Spinal cord (tissue), 10 donors: ENCODE measurements around the gene IZUMO2. TPM values are rescaled to one million over a fixed set of nuclear protein-coding genes. Genes with fewer than 3 reads are reported as not detected.

Source experiments
- DNase-seq, 6 donors: peaks; one replicate each; pipeline versions ENCODE4 v3.0.0 to v3.0.0-alpha.2; 2013 to 2015; ENCODE audit warnings: low spot score in 6 of 6, low read depth in 4 of 6
- H3K27ac ChIP-seq: one replicate; pipeline ENCODE4 v1.5.1; 2013; ENCODE audit warnings: low read depth, low read length, control low read depth
- H3K27me3 ChIP-seq: one replicate; pipeline ENCODE4 v1.6.1; 2013; ENCODE audit warnings: low read length; ENCODE audit not compliant: control insufficient read depth, insufficient read depth
- H3K36me3 ChIP-seq: one replicate; pipeline ENCODE4 v1.6.1; 2013; ENCODE audit warnings: low read length; ENCODE audit not compliant: control insufficient read depth, insufficient read depth
- H3K4me1 ChIP-seq: one replicate; pipeline ENCODE4 v1.6.1; 2013; ENCODE audit warnings: low read length; ENCODE audit not compliant: control insufficient read depth, insufficient read depth
- H3K4me3 ChIP-seq: one replicate; pipeline ENCODE4 v1.5.1; 2013; ENCODE audit warnings: low read depth, low read length, control low read depth
- H3K9me3 ChIP-seq: one replicate; pipeline ENCODE4 v1.6.1; 2013; ENCODE audit warnings: low read length; ENCODE audit not compliant: control insufficient read depth, insufficient read depth
- WGBS: methylation state at CpG from one replicate; pipeline ENCODE4 v1.1.5; 2013; ENCODE audit warnings: missing lambda C conversion rate; ENCODE audit not compliant: insufficient coverage; 5-methylcytosine and 5-hydroxymethylcytosine counted together
- long read RNA-seq, 4 donors: transcript quantifications; one replicate each; lab custom pipeline, GENCODE V29; 2026
- polyA plus RNA-seq, 2 donors: library from polyadenylated mRNA; unstranded; fragments of 120-200 nt; gene quantifications; one replicate each; pipeline ENCODE4 v1.2.1, GENCODE V29; 2013; ENCODE audit not compliant: insufficient read length in 2 of 2
- total RNA-seq, 2 donors: library from RNA; depleted of rRNA in 1 of 2; stranded (reverse); fragments of 120-200 nt in 1 of 2; fragments of >200 nt in 1 of 2; gene quantifications; one replicate each; pipeline versions ENCODE4 v1.2.3 to v1.2.4, GENCODE V29; 2013 to 2014
- donor health status: healthy.

The IZUMO2 gene
- total RNA-seq (not detected), polyA plus RNA-seq (not detected)
- long read RNA-seq, donor 1, result 0 reads
- long read RNA-seq, donor 2, result 0 reads
- long read RNA-seq, donor 3, result 0 reads
- long read RNA-seq, donor 4, result 0 reads

DNA sequence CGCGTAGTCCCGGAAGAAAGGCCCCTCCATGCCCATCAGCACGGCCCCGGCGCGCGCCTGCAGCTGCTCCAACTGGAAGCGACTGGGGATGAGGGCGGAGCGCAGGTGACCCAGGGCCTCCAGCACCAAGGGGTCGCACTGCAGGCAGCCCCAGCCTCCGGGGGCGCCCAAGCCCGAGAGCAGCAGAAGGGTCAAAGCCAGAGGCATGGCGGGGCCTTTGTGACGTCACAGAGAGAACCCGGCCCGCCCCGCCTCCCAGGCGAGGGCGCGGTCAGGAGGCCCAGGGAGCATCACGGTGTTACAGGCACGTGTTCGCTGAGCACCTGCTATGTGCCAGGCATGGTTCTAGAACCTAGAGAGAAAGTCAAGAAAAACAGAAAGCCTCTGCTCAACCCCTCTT lies at the start of gene IZUMO2:
Gene IZUMO2 (minus strand): TSS at position 294 of the 400 bp plus-strand sequence. CDS start 87 bp downstream, at position 207.
- 8% methylated on average over 26 of the region's 26 CpGs for WGBS
- Histone ChIP-seq H3K27me3 (peaks cover 4% of the 10 kb centered on the region), H3K4me3 (no peak within 1 kb of the TSS), H3K9me3 (no peaks in the 10 kb centered on the region), H3K27ac (no peak within 1 kb of the TSS), H3K36me3 (no peaks in the 10 kb centered on the region), H3K4me1 (peaks cover 14% of the 10 kb centered on the region)
- DNase-seq, result peak in 1 of 6 donors; percentile 9

- Histone ChIP-seq H3K27ac (no peak overlapping the region), H3K4me3 (no peak overlapping the region), H3K9me3 (no peaks in the 10 kb centered on the region), H3K4me1 (peaks cover 8% of the 10 kb centered on the region), H3K36me3 (peaks cover 21% of the 10 kb centered on the region), H3K27me3 (no peaks in the 10 kb centered on the region)
- no peak for DNase-seq
- WGBS, result 95% methylated on average over 46 of the region's 46 CpGs
Observed at GRCh38 chr19:50210425-50210824, 47.3 kb upstream of the IZUMO2 start.

GRCh38 chr19:50209131-50209530 lies 46.0 kb upstream of the IZUMO2 start:
- Histone ChIP-seq H3K4me1 (peaks cover 19% of the 10 kb centered on the region), H3K27me3 (peaks cover 4% of the 10 kb centered on the region), H3K4me3 (no peak overlapping the region), H3K9me3 (no peaks in the 10 kb centered on the region), H3K36me3 (peaks cover 16% of the 10 kb centered on the region), H3K27ac (no peak overlapping the region)
- DNase-seq, result no peak
- WGBS, result 94% methylated on average over 6 of the region's 7 CpGs

DNA sequence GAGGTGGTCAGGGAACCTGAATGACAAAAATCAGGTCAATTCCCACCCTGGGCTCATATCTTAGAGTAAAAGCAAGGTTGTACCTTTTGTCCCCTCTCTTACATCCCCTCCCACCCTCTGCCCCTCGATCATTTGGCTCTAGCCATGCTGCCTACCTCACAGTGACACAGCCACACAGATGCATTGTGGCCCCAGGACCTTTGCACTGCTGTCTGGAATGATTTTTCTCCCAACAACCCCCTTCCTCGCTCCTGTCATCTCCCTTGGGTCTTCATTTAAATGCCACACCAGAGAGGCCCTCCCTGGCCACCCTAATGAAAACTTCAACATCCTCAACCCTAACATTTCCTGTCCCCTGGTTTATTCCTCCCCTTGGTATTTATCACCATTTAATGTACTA lies 44.6 kb upstream of the IZUMO2 start:
- DNase-seq, result no peak
- WGBS, result 69% methylated on average over 2 of the region's 2 CpGs
- Histone ChIP-seq H3K27me3 (peaks cover 7% of the 10 kb centered on the region), H3K27ac (no peak overlapping the region), H3K4me3 (no peak overlapping the region), H3K36me3 (peaks cover 14% of the 10 kb centered on the region), H3K9me3 (no peaks in the 10 kb centered on the region), H3K4me1 (peaks cover 31% of the 10 kb centered on the region)

DNA sequence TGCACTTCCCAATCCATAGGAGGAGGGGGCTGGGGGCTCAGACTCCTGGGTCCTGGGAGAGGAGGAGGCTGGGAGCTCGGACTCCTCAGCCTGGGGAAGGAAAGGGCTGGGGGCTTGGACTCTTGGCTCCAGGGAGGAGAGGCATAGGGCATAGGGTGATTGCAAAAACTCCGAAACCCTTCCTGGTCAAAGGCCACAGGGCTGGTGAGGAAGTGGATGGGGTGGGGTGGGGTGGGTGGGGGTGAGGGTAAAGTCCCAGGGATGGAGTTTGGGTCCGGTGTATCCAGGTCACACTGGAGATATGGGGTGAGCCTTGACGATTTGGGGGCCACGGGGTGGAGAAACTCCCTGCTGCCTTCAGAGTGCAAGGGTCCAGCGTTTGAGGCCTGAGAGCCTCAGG lies 43.1 kb upstream of the IZUMO2 start:
- Histone ChIP-seq H3K9me3 (no peaks in the 10 kb centered on the region), H3K27me3 (peaks cover 7% of the 10 kb centered on the region), H3K4me3 (no peak overlapping the region), H3K4me1 (peaks cover 39% of the 10 kb centered on the region), H3K27ac (no peak overlapping the region), H3K36me3 (peaks cover 6% of the 10 kb centered on the region)
- WGBS, result 88% methylated on average over 6 of the region's 6 CpGs
- no peak for DNase-seq

GRCh38 chr19:50205681-50206138 lies 42.6 kb upstream of the IZUMO2 start:
- H3K27ac ChIP-seq, result no peak overlapping the region
- H3K4me3 ChIP-seq, result no peak overlapping the region

DNA sequence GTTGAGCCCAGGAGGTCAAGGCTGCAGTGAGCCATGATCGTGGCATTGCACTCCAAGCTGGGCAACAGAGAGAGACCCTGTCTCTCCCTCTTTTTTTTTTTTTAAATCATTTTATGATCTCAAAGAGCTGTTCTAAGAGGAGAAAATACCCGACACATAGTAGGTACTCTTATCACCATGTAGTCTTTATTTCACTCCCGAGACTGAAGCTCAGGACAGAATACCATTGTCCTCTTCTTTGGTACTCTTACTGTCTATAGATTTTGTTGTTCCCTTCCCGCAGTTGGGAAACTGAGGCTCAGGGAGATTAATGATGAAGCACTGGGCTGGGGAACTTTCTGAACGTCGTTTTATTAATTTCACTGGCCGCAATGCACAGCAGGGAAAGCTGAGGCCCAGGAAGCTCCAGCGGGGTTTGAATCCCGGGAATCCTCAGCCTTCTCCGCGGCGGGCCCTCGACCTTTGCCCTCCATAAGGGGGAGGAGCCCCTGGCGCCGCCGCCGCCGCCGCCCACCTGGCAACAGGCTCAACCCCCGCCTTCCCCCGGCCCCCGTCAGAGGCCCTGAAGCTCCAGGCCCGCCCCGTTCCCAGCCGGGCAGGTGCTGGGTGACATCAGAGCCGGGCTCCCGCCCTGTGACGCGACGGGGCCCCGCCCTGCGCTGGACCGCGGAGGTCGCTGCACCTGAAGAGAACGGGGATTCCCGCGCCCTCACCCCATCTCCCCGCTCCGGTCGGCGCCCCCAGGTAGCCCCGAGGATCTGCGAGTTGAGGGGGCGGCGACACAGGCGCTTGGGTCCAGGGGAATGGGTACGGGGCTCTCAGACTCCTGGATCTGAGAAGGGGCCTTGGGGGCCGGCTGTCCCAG lies 42.0 kb upstream of the IZUMO2 start:
- WGBS, result 3% methylated on average over 41 of the region's 49 CpGs
- Histone ChIP-seq H3K4me1 (peaks cover 39% of the 10 kb centered on the region), H3K27ac (no peak overlapping the region), H3K36me3 (no peaks in the 10 kb centered on the region), H3K4me3 (no peak overlapping the region), H3K27me3 (peaks cover 7% of the 10 kb centered on the region), H3K9me3 (no peaks in the 10 kb centered on the region)
- peak in 1 of 6 donors; percentile 18 for DNase-seq

More at GRCh38 chr19:50205681-50206138, 42.6 kb upstream of the IZUMO2 start:
- Histone ChIP-seq H3K4me1 (peaks cover 39% of the 10 kb centered on the region), H3K27me3 (peaks cover 7% of the 10 kb centered on the region), H3K9me3 (no peaks in the 10 kb centered on the region), H3K36me3 (peaks cover 6% of the 10 kb centered on the region)
- WGBS, result 37% methylated on average over 9 of the region's 12 CpGs
- no peak for DNase-seq

- H3K27ac ChIP-seq, result no peak overlapping the region
Observed at GRCh38 chr19:50204081-50204428, 41.0 kb upstream of the IZUMO2 start.

GRCh38 chr19:50203281-50204080 lies 40.4 kb upstream of the IZUMO2 start, which contains the start of gene MYH14:
TSS of gene MYH14 (plus strand) at chr19:50203622. CDS start at chr19:50210366, 6,744 bp downstream.
- H3K9me3 ChIP-seq, result no peaks in the 10 kb centered on the region
- H3K36me3 ChIP-seq, result no peaks in the 10 kb centered on the region
- H3K27me3 ChIP-seq, result peaks cover 7% of the 10 kb centered on the region
- H3K4me1 ChIP-seq, result peaks cover 45% of the 10 kb centered on the region
- under 1% methylated on average over 62 of the region's 78 CpGs for WGBS
- peak within 1 kb of the TSS; percentile 45 for H3K4me3 ChIP-seq
- peak; percentile 57 to 98 (median 88) for DNase-seq
- peak within 1 kb of the TSS; percentile 83 for H3K27ac ChIP-seq

More at GRCh38 chr19:50204081-50204428, 41.0 kb upstream of the IZUMO2 start:
- H3K27me3 ChIP-seq, result peaks cover 7% of the 10 kb centered on the region
- peak overlapping the region; percentile 45 for H3K4me3 ChIP-seq
- H3K36me3 ChIP-seq, result no peaks in the 10 kb centered on the region
- H3K4me1 ChIP-seq, result peaks cover 44% of the 10 kb centered on the region
- no peak for DNase-seq
- no peaks in the 10 kb centered on the region for H3K9me3 ChIP-seq
- 80% methylated on average over 2 of the region's 7 CpGs for WGBS
